ENCODE results near the gene BTNL9.

GRCh38 chr5:181050016-181050415, 9.9 kb downstream of the BTNL9 start:
- no peak for TF ChIP-seq POLR2AphosphoS5 (IDR thresholded peaks at IDR 0.05; ENCODE audit: low read depth, low read length)
- no peak for TF ChIP-seq POLR2A (IDR thresholded peaks at IDR 0.05; ENCODE audit: low read depth, low read length)
- no peak for TF ChIP-seq TAF1 (IDR thresholded peaks at IDR 0.05; ENCODE audit: low read depth, low read length)
- no peak for TF ChIP-seq PAX5 (IDR thresholded peaks at IDR 0.05; ENCODE audit: insufficient read depth, low read length, severe bottlenecking)
- no peak for TF ChIP-seq POU2F2 (IDR thresholded peaks at IDR 0.05; ENCODE audit: low read depth, low read length)

All from GM12891 (cell line).